ENCODE data around the gene YPEL2.

DNA sequence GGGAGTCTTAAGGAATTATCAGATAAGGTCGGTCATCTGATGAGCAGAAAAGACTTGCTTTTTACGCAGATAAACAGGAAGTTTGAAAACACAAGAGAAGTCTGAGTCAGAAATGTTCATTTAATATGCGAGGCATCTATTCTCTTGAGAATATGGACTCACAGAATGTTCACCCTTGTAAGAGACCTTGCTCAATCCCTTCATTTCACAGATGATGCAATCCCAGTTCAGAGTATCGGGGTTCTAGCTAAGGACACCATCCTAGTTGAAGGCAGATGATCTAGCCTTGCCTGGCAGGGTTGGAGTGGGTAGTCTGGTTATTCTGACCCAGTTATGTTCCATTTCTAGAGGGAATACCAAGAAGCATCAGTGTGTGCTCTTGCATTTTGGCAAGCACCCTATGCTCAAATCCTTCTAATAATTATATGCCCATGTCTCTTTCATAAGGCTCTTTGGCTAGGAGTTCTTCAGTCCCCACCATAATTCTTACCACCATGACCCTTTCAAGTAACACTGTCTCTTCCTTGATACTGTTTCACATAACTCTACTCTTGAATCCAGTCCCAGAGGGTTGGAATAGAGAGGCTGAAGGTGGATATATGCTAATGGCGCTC, 42.5 kb downstream of the YPEL2 start:
- TF ChIP-seq, protein P1, sequence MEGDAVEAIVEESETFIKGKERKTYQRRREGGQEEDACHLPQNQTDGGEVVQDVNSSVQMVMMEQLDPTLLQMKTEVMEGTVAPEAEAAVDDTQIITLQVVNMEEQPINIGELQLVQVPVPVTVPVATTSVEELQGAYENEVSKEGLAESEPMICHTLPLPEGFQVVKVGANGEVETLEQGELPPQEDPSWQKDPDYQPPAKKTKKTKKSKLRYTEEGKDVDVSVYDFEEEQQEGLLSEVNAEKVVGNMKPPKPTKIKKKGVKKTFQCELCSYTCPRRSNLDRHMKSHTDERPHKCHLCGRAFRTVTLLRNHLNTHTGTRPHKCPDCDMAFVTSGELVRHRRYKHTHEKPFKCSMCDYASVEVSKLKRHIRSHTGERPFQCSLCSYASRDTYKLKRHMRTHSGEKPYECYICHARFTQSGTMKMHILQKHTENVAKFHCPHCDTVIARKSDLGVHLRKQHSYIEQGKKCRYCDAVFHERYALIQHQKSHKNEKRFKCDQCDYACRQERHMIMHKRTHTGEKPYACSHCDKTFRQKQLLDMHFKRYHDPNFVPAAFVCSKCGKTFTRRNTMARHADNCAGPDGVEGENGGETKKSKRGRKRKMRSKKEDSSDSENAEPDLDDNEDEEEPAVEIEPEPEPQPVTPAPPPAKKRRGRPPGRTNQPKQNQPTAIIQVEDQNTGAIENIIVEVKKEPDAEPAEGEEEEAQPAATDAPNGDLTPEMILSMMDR (IDR thresholded peaks at IDR 0.05): no peak
- no peak for TF ChIP-seq POLR2AphosphoS5 (IDR thresholded peaks at IDR 0.05)

All from prostate gland (tissue), 2 donors.